Measurements from ENCODE around the gene MED31. TPM values are rescaled to one million over a fixed set of nuclear protein-coding genes. Genes with fewer than 3 reads are reported as not detected.

MED31 gene
- total RNA-seq, 4 donors from 2014 or later, result 3.8 to 8.6 (median 7.2) TPM

DNA sequence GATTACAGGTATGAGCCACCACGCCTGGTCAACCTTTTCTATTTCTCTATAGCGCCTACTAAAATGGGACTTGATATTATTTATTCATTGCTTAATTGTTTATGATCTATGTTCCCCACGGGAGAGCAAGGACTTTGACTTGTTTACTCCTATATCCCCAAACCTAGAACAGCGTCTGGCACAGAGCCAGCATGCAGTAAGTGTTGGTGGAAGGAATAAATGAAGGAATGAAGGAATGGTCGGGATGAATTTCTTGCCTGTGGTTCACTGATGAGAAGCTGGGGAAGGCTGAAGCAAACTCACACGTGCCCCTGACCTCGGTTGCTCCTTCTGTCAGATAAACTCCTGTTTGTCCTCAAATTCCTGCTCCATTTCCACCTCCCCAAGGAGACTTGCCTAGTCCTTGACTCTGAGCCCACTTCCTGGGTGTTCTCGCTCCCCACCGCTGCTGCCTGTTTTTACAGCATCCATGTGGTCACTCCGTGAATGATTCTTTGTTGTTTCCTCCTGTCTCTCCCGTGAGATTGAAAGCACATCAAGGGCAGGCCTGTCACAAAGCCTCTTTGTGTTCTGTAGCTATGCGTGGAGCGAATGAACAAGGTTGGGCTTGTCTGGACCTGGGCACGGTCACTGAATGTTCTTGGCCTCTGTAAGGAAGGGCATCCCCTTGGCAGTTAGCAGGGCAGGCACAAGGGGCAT is 17.5 kb upstream of the MED31 start:
- H3K27ac ChIP-seq, result no peak overlapping the region
- TF ChIP-seq, protein P1, sequence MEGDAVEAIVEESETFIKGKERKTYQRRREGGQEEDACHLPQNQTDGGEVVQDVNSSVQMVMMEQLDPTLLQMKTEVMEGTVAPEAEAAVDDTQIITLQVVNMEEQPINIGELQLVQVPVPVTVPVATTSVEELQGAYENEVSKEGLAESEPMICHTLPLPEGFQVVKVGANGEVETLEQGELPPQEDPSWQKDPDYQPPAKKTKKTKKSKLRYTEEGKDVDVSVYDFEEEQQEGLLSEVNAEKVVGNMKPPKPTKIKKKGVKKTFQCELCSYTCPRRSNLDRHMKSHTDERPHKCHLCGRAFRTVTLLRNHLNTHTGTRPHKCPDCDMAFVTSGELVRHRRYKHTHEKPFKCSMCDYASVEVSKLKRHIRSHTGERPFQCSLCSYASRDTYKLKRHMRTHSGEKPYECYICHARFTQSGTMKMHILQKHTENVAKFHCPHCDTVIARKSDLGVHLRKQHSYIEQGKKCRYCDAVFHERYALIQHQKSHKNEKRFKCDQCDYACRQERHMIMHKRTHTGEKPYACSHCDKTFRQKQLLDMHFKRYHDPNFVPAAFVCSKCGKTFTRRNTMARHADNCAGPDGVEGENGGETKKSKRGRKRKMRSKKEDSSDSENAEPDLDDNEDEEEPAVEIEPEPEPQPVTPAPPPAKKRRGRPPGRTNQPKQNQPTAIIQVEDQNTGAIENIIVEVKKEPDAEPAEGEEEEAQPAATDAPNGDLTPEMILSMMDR (IDR thresholded peaks at IDR 0.05 in 4 of 5, conservative IDR thresholded peaks at IDR 0.05 in 1 of 5), result no peak
- no peak for TF ChIP-seq POLR2A (IDR thresholded peaks at IDR 0.05)
- H3K9me3 ChIP-seq, result no peaks in the 10 kb centered on the region
- peaks cover 0 to 6% (median 5%) of the 10 kb centered on the region in 3 donors for H3K27me3 ChIP-seq
- ATAC-seq, result no peak
- intact Hi-C loops (cut with DNase I; ENCODE audit: low total_unique reads) (loop anchor here (5.0 kb wide), 1 partner anchor 338 kb away; no protein-coding TSS in a partner anchor), in situ Hi-C loops (cut with MboI; ENCODE audit: low sequenced_read_pairs in 4 of 4) (loop anchor here in 3 of 4 donors (5.0 to 25.0 kb wide), 4 partner anchors 168 to 343 kb away; partner anchors contain the start of genes BCL6B (in 3 of the 3), RNASEK (in 3 of the 3) and TEKT1 (in 1 of the 3))
- no peaks in the 10 kb centered on the region for H3K4me1 ChIP-seq
- H3K4me3 ChIP-seq, result no peak overlapping the region
- H3K36me3 ChIP-seq, result no peaks in the 10 kb centered on the region
- no peak for DNase-seq

DNA sequence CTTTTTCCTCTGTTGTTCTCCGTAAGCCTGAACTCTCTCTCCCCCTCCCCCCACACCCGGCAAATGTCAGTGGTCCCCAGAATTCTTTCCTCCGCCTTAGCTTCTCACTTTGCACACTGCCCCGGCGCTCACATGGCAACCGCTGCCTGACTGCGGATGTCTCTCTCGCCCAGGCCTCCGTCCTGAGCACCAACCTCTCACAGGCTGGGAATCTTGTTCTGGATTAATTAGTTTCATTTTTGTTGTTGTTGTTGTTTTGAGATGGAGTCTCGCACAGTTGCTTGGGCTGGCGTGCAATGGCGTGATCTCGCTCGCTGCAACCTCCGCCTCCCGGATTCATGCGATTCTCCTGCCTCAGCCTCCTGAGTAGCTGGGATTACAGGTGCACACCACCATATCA is 16.8 kb upstream of the MED31 start:
- no peaks in the 10 kb centered on the region for H3K4me1 ChIP-seq
- TF ChIP-seq, protein P1 (IDR thresholded peaks at IDR 0.05 in 4 of 5, conservative IDR thresholded peaks at IDR 0.05 in 1 of 5), result no peak
- TF ChIP-seq POLR2A (IDR thresholded peaks at IDR 0.05), result no peak
- H3K36me3 ChIP-seq, result no peaks in the 10 kb centered on the region
- DNase-seq, result no peak
- ATAC-seq, result no peak
- intact Hi-C loops (cut with DNase I; ENCODE audit: low total_unique reads) (loop anchor here (5.0 kb wide), 1 partner anchor 339 kb away; no protein-coding TSS in a partner anchor), in situ Hi-C loops (cut with MboI; ENCODE audit: low sequenced_read_pairs in 4 of 4) (loop anchor here in 3 of 4 donors (5.0 to 25.0 kb wide), 4 partner anchors 169 to 344 kb away; partner anchors contain the start of genes BCL6B (in 3 of the 3), RNASEK (in 3 of the 3) and TEKT1 (in 1 of the 3))
- H3K27me3 ChIP-seq, result peaks cover 0 to 6% (median 5%) of the 10 kb centered on the region in 3 donors
- H3K9me3 ChIP-seq, result no peaks in the 10 kb centered on the region
- no peak overlapping the region for H3K27ac ChIP-seq
- no peak overlapping the region for H3K4me3 ChIP-seq

DNA sequence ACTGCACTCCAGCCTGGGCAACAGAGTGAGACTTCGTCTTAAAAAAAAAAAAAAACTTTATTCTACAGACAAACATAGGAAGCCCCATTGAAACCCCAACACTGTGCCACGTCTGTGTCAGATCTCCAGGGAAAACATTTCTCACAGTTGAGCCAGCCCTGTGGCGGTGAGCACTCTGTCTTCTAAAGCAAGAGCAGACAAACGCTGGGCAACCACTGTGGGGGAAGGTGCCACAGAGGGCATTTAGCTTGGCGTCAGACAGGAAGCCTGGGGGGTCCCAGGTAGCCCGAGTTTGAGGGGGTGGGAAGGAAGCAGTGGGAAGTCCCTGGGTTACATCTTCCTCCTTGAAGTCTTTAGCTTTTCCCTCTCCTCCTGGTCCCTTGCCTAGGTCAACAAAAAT is 16.1 kb upstream of the MED31 start:
- Histone ChIP-seq H3K27me3 (peaks cover 0 to 8% (median 5%) of the 10 kb centered on the region in 3 donors), H3K36me3 (no peaks in the 10 kb centered on the region), H3K27ac (no peak overlapping the region), H3K4me1 (no peaks in the 10 kb centered on the region), H3K9me3 (no peaks in the 10 kb centered on the region), H3K4me3 (no peak overlapping the region)
- DNase-seq (no peak), ATAC-seq (no peak)
- no peak for TF ChIP-seq POLR2A (IDR thresholded peaks at IDR 0.05)
- TF ChIP-seq, protein P1 (IDR thresholded peaks at IDR 0.05 in 4 of 5, conservative IDR thresholded peaks at IDR 0.05 in 1 of 5), result no peak
- in situ Hi-C loops (cut with MboI; ENCODE audit: low sequenced_read_pairs in 4 of 4), result loop anchor here in 3 of 4 donors (5.0 to 25.0 kb wide), 4 partner anchors 170 to 345 kb away; partner anchors contain the start of genes BCL6B (in 3 of the 3), RNASEK (in 3 of the 3) and TEKT1 (in 1 of the 3)
- intact Hi-C loops (cut with DNase I; ENCODE audit: low total_unique reads), result loop anchor here (5.0 kb wide), 1 partner anchor 340 kb away; no protein-coding TSS in a partner anchor

DNA sequence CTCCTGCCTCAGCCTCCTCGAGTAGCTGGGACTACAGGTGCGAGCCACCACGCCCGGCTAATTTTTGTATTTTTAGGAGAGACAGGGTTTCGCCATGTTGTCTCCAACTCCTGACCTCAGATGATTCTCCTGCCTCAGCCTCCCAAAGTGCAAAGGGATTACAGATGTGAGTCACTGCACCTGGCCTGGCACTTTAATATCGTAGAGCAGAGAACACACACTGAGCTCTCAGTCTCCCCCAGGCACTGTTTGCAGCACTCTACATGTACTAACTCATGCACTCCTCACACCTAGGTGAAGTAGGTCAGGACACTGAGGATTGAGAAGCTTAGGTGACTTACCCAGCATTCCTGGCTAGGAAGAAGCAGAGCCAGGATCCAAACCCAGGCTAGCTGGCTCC is 15.2 kb upstream of the MED31 start:
- DNase-seq, result no peak
- Histone ChIP-seq H3K27me3 (peaks cover 0 to 10% (median 3%) of the 10 kb centered on the region in 3 donors), H3K9me3 (no peaks in the 10 kb centered on the region), H3K27ac (no peak overlapping the region), H3K4me1 (no peaks in the 10 kb centered on the region), H3K4me3 (no peak overlapping the region), H3K36me3 (no peaks in the 10 kb centered on the region)
- in situ Hi-C loops (cut with MboI; ENCODE audit: low sequenced_read_pairs in 4 of 4), result loop anchor here in 3 of 4 donors (5.0 to 25.0 kb wide), 4 partner anchors 171 to 346 kb away; partner anchors contain the start of genes BCL6B (in 3 of the 3), RNASEK (in 3 of the 3) and TEKT1 (in 1 of the 3)
- TF ChIP-seq, protein P1 (IDR thresholded peaks at IDR 0.05 in 4 of 5, conservative IDR thresholded peaks at IDR 0.05 in 1 of 5), result no peak
- no peak for TF ChIP-seq POLR2A (IDR thresholded peaks at IDR 0.05)
- no peak for ATAC-seq
- intact Hi-C loops (cut with DNase I; ENCODE audit: low total_unique reads), result loop anchor here (1.0 to 5.0 kb wide), 2 partner anchors 177 to 341 kb away; no protein-coding TSS in a partner anchor

Data from gastrocnemius medialis (tissue), 4 donors.